IMR-90 (cell line): ENCODE measurements around the gene FOXO3.

ENCODE experiments used
- BHLHE40 ChIP-seq: fragments of 150-350 bp; IDR thresholded peaks from 2 replicates; pipeline ENCODE4 v1.6.1; 2016; ENCODE audit warnings: mild to moderate bottlenecking, low read depth, low read length
- CHD1 ChIP-seq: IDR thresholded peaks from 2 replicates; pipeline ENCODE4 v1.6.1; 2012; ENCODE audit warnings: low read depth, low read length, improper control_type of control experiment
- FOS ChIP-seq: fragments of 150-350 bp; IDR thresholded peaks from 2 replicates; pipeline ENCODE4 v1.6.1; 2016; ENCODE audit warnings: low read depth, low read length
- MAFK ChIP-seq: IDR thresholded peaks from 2 replicates; pipeline ENCODE4 v1.6.1; 2012; ENCODE audit warnings: low read depth, low read length, improper control_type of control experiment
- MAZ ChIP-seq: IDR thresholded peaks from 2 replicates; pipeline ENCODE4 v1.6.1; 2012; ENCODE audit warnings: low read depth, mild to moderate bottlenecking, low read length, improper control_type of control experiment, moderate library complexity, borderline replicate concordance
- MXI1 ChIP-seq: IDR thresholded peaks from 2 replicates; pipeline ENCODE4 v1.6.1; 2012; ENCODE audit warnings: low read depth, mild to moderate bottlenecking, low read length, moderate library complexity, borderline replicate concordance
- NFE2L2 ChIP-seq: fragments of 150-350 bp; IDR thresholded peaks from 2 replicates; pipeline ENCODE4 v1.6.1; 2016; ENCODE audit warnings: low read depth, mild to moderate bottlenecking, low read length
- POLR2A ChIP-seq: IDR thresholded peaks from 2 replicates; pipeline ENCODE4 v1.6.1; 2012; ENCODE audit warnings: mild to moderate bottlenecking, low read depth, low read length
- RAD21 ChIP-seq: IDR thresholded peaks from 2 replicates; pipeline ENCODE4 v1.6.1; 2012; ENCODE audit warnings: low read length, improper control_type of control experiment
- RFX5 ChIP-seq: IDR thresholded peaks from 2 replicates; pipeline ENCODE4 v1.8.0; 2012; ENCODE audit warnings: low read depth, mild to moderate bottlenecking, low read length, moderate library complexity
- SMC3 ChIP-seq: fragments of 150-350 bp; IDR thresholded peaks from 2 replicates; pipeline ENCODE4 v1.6.1; 2016; ENCODE audit warnings: low read depth, mild to moderate bottlenecking, antibody characterized with exemption, low read length, moderate library complexity
- USF2 ChIP-seq: fragments of 150-350 bp; IDR thresholded peaks from 2 replicates; pipeline ENCODE4 v1.6.1; 2017; ENCODE audit warnings: mild to moderate bottlenecking, antibody characterized with exemption, low read length, low read depth
- TF ChIP-seq, protein P1 (sequence below): conservative IDR thresholded peaks from 2 replicates; pipeline ENCODE4 v1.5.1; 2012; ENCODE audit warnings: mild to moderate bottlenecking, low read depth, low read length, improper control_type of control experiment
- TF ChIP-seq, protein P2 (sequence below): fragments of 150-350 bp; IDR thresholded peaks from 2 replicates; pipeline ENCODE4 v1.6.1; 2016; ENCODE audit warnings: low read depth, mild to moderate bottlenecking, low read length, moderate library complexity, borderline replicate concordance

DNA sequence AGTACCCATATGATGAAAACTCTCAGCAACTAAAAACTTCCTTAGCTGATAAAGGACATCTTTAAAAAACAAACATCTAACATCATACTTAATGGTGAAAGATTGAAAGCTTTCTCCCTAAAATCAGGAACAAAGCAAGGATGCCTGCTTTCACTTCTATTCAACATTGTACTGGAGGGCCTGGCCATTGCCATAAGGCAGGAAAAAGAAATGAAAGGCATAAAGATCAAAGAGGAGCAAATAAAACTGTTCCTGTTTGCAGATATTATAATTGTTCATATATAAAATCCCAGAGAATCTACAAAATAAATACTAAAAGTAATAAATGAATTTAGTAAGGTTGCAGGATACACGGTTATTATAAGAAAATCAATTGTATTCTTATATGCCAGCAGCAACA lies 162.9 kb downstream of the FOXO3 start:
- TF ChIP-seq, protein P1, sequence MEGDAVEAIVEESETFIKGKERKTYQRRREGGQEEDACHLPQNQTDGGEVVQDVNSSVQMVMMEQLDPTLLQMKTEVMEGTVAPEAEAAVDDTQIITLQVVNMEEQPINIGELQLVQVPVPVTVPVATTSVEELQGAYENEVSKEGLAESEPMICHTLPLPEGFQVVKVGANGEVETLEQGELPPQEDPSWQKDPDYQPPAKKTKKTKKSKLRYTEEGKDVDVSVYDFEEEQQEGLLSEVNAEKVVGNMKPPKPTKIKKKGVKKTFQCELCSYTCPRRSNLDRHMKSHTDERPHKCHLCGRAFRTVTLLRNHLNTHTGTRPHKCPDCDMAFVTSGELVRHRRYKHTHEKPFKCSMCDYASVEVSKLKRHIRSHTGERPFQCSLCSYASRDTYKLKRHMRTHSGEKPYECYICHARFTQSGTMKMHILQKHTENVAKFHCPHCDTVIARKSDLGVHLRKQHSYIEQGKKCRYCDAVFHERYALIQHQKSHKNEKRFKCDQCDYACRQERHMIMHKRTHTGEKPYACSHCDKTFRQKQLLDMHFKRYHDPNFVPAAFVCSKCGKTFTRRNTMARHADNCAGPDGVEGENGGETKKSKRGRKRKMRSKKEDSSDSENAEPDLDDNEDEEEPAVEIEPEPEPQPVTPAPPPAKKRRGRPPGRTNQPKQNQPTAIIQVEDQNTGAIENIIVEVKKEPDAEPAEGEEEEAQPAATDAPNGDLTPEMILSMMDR: no peak
- TF ChIP-seq, protein P2, sequence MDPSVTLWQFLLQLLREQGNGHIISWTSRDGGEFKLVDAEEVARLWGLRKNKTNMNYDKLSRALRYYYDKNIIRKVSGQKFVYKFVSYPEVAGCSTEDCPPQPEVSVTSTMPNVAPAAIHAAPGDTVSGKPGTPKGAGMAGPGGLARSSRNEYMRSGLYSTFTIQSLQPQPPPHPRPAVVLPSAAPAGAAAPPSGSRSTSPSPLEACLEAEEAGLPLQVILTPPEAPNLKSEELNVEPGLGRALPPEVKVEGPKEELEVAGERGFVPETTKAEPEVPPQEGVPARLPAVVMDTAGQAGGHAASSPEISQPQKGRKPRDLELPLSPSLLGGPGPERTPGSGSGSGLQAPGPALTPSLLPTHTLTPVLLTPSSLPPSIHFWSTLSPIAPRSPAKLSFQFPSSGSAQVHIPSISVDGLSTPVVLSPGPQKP: no peak
- TF ChIP-seq POLR2A (no peak), MAZ (no peak), BHLHE40 (no peak), USF2 (no peak), FOS (no peak), SMC3 (no peak), CHD1 (no peak), RFX5 (no peak), MXI1 (no peak), MAFK (no peak), RAD21 (no peak), NFE2L2 (no peak)
